ENCODE data around the gene APLN. TPM values are rescaled to one million over a fixed set of nuclear protein-coding genes. Genes with fewer than 3 reads are reported as not detected.

The APLN gene
- total RNA-seq, 1 donor from 2014 or later: 0.65 TPM

GRCh38 chrX:129641469-129641868 lies 13.3 kb downstream of the APLN start:
- Mint-ChIP-seq H3K27me3 (peaks cover 5% of the 10 kb centered on the region), H3K27ac (no peak overlapping the region), H3K4me3 (no peak overlapping the region), H3K36me3 (ENCODE audit: low read depth) (no peaks in the 10 kb centered on the region), H3K4me1 (peaks cover 5% of the 10 kb centered on the region), H3K9me3 (no peaks in the 10 kb centered on the region)
- intact Hi-C loops (cut with micrococcal nuclease): no loop called here
- DNase-seq: no peak

- Mint-ChIP-seq H3K4me1 (peaks cover 5% of the 10 kb centered on the region), H3K27me3 (peaks cover 5% of the 10 kb centered on the region), H3K27ac (no peak overlapping the region), H3K4me3 (no peak overlapping the region), H3K36me3 (ENCODE audit: low read depth) (no peaks in the 10 kb centered on the region), H3K9me3 (no peaks in the 10 kb centered on the region)
- intact Hi-C loops (cut with micrococcal nuclease): no loop called here
- DNase-seq: no peak
Observed at GRCh38 chrX:129640737-129641136, 14.0 kb downstream of the APLN start.

- Mint-ChIP-seq H3K27me3 (peaks cover 4% of the 10 kb centered on the region), H3K27ac (no peak overlapping the region), H3K4me1 (peaks cover 5% of the 10 kb centered on the region), H3K36me3 (ENCODE audit: low read depth) (no peaks in the 10 kb centered on the region), H3K4me3 (no peak overlapping the region), H3K9me3 (no peaks in the 10 kb centered on the region)
- intact Hi-C loops (cut with micrococcal nuclease): loop anchor here (10.0 kb wide), 1 partner anchor 266 kb away; the partner anchor contains the start of gene UTP14A
- no peak for DNase-seq
Observed at GRCh38 chrX:129638917-129639316, 15.8 kb downstream of the APLN start.

GRCh38 chrX:129637217-129638109 lies 17.3 kb downstream of the APLN start:
- no peak overlapping the region for H3K27ac Mint-ChIP-seq
- intact Hi-C loops (cut with micrococcal nuclease): loop anchor here (1.0 to 10.0 kb wide), 3 partner anchors 87 to 267 kb away; partner anchors contain the start of gene UTP14A
- H3K36me3 Mint-ChIP-seq (ENCODE audit: low read depth): no peaks in the 10 kb centered on the region
- peak; percentile 90 for DNase-seq
- H3K4me1 Mint-ChIP-seq: peaks cover 5% of the 10 kb centered on the region
- no peak overlapping the region for H3K4me3 Mint-ChIP-seq
- H3K9me3 Mint-ChIP-seq: no peaks in the 10 kb centered on the region
- H3K27me3 Mint-ChIP-seq: no peaks in the 10 kb centered on the region

GRCh38 chrX:129636175-129636681 lies 18.5 kb downstream of the APLN start:
- intact Hi-C loops (cut with micrococcal nuclease): loop anchor here (2.0 to 10.0 kb wide), 2 partner anchors 89 to 269 kb away; partner anchors contain the start of gene UTP14A
- Mint-ChIP-seq H3K4me3 (no peak overlapping the region), H3K27me3 (no peaks in the 10 kb centered on the region), H3K9me3 (no peaks in the 10 kb centered on the region), H3K27ac (no peak overlapping the region), H3K36me3 (ENCODE audit: low read depth) (no peaks in the 10 kb centered on the region), H3K4me1 (peaks cover 5% of the 10 kb centered on the region)
- no peak for DNase-seq

GRCh38 chrX:129634541-129634940 lies 20.2 kb downstream of the APLN start:
- Mint-ChIP-seq H3K9me3 (no peaks in the 10 kb centered on the region), H3K27ac (no peak overlapping the region), H3K27me3 (no peaks in the 10 kb centered on the region), H3K36me3 (ENCODE audit: low read depth) (no peaks in the 10 kb centered on the region), H3K4me3 (no peak overlapping the region), H3K4me1 (peaks cover 5% of the 10 kb centered on the region)
- DNase-seq: no peak
- intact Hi-C loops (cut with micrococcal nuclease): loop anchor here (10.0 kb wide), 1 partner anchor 270 kb away; the partner anchor contains the start of gene UTP14A

GRCh38 chrX:129632443-129632842 lies 22.3 kb downstream of the APLN start:
- DNase-seq: no peak
- Mint-ChIP-seq H3K27ac (no peak overlapping the region), H3K4me3 (no peak overlapping the region), H3K36me3 (ENCODE audit: low read depth) (no peaks in the 10 kb centered on the region), H3K9me3 (no peaks in the 10 kb centered on the region), H3K27me3 (no peaks in the 10 kb centered on the region), H3K4me1 (peaks cover under 1% of the 10 kb centered on the region)
- intact Hi-C loops (cut with micrococcal nuclease): loop anchor here (10.0 kb wide), 1 partner anchor 272 kb away; the partner anchor contains the start of gene UTP14A

- Mint-ChIP-seq H3K36me3 (ENCODE audit: low read depth) (no peaks in the 10 kb centered on the region), H3K9me3 (no peaks in the 10 kb centered on the region), H3K4me1 (no peaks in the 10 kb centered on the region), H3K27me3 (no peaks in the 10 kb centered on the region), H3K27ac (no peak overlapping the region), H3K4me3 (no peak overlapping the region)
- DNase-seq: no peak
- intact Hi-C loops (cut with micrococcal nuclease): loop anchor here (10.0 kb wide), 1 partner anchor 273 kb away; the partner anchor contains the start of gene UTP14A
Observed at GRCh38 chrX:129631849-129632248, 22.9 kb downstream of the APLN start.

- Mint-ChIP-seq H3K27me3 (peaks cover 7% of the 10 kb centered on the region), H3K9me3 (no peaks in the 10 kb centered on the region), H3K27ac (no peak overlapping the region), H3K4me3 (no peak overlapping the region), H3K36me3 (ENCODE audit: low read depth) (no peaks in the 10 kb centered on the region), H3K4me1 (peaks cover 2% of the 10 kb centered on the region)
- no peak for DNase-seq
- intact Hi-C loops (cut with micrococcal nuclease): loop anchor here (10.0 kb wide), 1 partner anchor 275 kb away; the partner anchor contains the start of gene UTP14A
Observed at GRCh38 chrX:129629837-129630236, 24.9 kb downstream of the APLN start.

GRCh38 chrX:129626026-129626425 lies 28.7 kb downstream of the APLN start:
- intact Hi-C loops (cut with micrococcal nuclease): no loop called here

GRCh38 chrX:129622757-129623301 lies 31.9 kb downstream of the APLN start:
- Mint-ChIP-seq H3K4me1 (peaks cover 2% of the 10 kb centered on the region), H3K4me3 (no peak overlapping the region), H3K36me3 (ENCODE audit: low read depth) (no peaks in the 10 kb centered on the region)

More at GRCh38 chrX:129626026-129626425, 28.7 kb downstream of the APLN start:
- no peak for DNase-seq
- H3K4me1 Mint-ChIP-seq: peaks cover 2% of the 10 kb centered on the region
- H3K36me3 Mint-ChIP-seq (ENCODE audit: low read depth): no peaks in the 10 kb centered on the region
- H3K4me3 Mint-ChIP-seq: no peak overlapping the region
- no peak overlapping the region for H3K27ac Mint-ChIP-seq
- H3K9me3 Mint-ChIP-seq: no peaks in the 10 kb centered on the region
- H3K27me3 Mint-ChIP-seq: peaks cover 7% of the 10 kb centered on the region

GRCh38 chrX:129618997-129619396 lies 35.8 kb downstream of the APLN start:
- no peaks in the 10 kb centered on the region for H3K27me3 Mint-ChIP-seq

More at GRCh38 chrX:129622757-129623301, 31.9 kb downstream of the APLN start:
- intact Hi-C loops (cut with micrococcal nuclease): no loop called here
- Mint-ChIP-seq H3K27me3 (peaks cover 7% of the 10 kb centered on the region), H3K27ac (no peak overlapping the region), H3K9me3 (no peaks in the 10 kb centered on the region)
- DNase-seq: no peak

GRCh38 chrX:129617420-129617819 lies 37.3 kb downstream of the APLN start:
- Mint-ChIP-seq H3K27ac (no peak overlapping the region), H3K9me3 (no peaks in the 10 kb centered on the region), H3K27me3 (no peaks in the 10 kb centered on the region), H3K4me1 (peaks cover 6% of the 10 kb centered on the region), H3K36me3 (ENCODE audit: low read depth) (no peaks in the 10 kb centered on the region), H3K4me3 (no peak overlapping the region)
- no peak for DNase-seq
- intact Hi-C loops (cut with micrococcal nuclease): no loop called here

More at GRCh38 chrX:129618997-129619396, 35.8 kb downstream of the APLN start:
- Mint-ChIP-seq H3K4me1 (peaks cover 2% of the 10 kb centered on the region), H3K36me3 (ENCODE audit: low read depth) (no peaks in the 10 kb centered on the region), H3K27ac (no peak overlapping the region), H3K4me3 (no peak overlapping the region), H3K9me3 (no peaks in the 10 kb centered on the region)
- no peak for DNase-seq
- intact Hi-C loops (cut with micrococcal nuclease): no loop called here

Data from activated CD4-positive, alpha-beta T cell treated with anti-CD3 and anti-CD28 coated beads, Interleukin-2, amount 10 ng/mL, durations not matched to agents 24 days and 14 days (primary cell).